ENCODE data around the gene CCDC107. TPM values are rescaled to one million over a fixed set of nuclear protein-coding genes. Genes with fewer than 3 reads are reported as not detected.
"Not testable (repeated sequence)": the region's sequence is repeated elsewhere in the genome, so short reads cannot be mapped to it uniquely, and the experiment has no call there.

The CCDC107 gene
- total RNA-seq, 1 experiment from 2014 or later: 7.3 TPM

GRCh38 chr9:35637427-35637955 lies 20.6 kb upstream of the CCDC107 start:
- peak; percentile 21 for DNase-seq (ENCODE audit: low read depth)

GRCh38 chr9:35638751-35639150 lies 19.3 kb upstream of the CCDC107 start:
- DNase-seq (ENCODE audit: low read depth): not testable (repeated sequence)

- DNase-seq (ENCODE audit: low read depth): not testable (repeated sequence)
These were observed 18.9 kb upstream of the CCDC107 start for GRCh38 chr9:35639225-35639624.

DNA sequence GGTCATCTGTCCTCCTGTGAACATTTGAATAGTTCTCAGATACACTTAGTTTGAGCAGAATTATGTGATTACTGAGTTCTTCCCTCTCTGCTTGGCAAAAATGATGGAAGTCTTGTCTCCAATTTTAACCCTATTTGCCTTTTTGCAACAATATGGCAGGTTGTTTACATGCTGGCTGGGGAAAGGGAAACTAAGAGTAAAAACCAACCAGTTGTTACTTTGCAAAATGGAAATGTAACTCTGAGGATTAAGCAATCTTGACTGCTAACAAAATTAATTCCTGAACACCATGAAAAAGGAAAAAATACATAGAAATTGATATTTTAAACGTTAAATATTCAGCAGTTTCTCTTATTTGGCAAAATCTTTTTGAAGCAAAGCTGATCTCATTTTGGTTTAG lies 18.5 kb upstream of the CCDC107 start:
- no peak for DNase-seq (ENCODE audit: low read depth)

- not testable (repeated sequence) for DNase-seq (ENCODE audit: low read depth)
These were observed 17.7 kb upstream of the CCDC107 start for GRCh38 chr9:35640431-35640830.

DNA sequence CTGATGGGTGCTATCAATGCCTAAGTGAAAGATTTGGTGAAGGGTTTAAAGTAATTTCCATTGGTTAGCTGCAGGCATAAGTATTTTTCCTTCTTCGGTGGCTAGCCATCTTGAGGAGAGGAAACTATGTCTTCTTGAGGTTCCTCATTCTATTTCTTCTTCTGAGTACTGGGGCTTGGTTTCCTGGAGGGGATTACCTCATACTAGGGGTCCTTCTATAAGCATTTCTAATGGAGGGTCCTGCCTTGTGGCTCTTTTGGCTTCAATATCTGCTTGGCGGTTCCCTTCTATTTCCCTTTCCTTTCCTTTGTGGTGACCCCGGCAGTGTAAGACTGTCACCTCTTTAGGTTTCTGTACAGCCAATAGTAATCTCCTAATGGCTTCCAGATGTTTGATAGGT lies 16.6 kb upstream of the CCDC107 start:
- DNase-seq (ENCODE audit: low read depth): not testable (repeated sequence)

DNA sequence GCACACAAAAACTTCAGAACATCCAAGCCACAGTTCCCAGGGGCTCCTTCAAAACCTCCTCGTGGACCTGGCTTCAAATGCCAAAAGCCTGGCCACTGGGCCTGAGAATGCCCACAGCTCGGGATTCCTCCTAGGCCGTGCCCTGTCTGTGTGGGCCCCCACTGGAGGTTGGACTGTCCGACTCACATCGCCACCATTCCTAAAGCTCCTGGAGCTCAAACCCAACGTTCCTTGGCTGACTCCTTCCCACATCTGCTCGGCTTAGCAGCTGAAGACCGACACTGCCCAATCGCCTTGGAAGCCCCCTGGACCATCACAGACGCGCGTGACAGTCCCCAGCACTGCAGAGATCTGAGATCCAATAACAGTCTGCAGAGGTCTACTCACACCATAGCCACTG lies 15.0 kb upstream of the CCDC107 start:
- DNase-seq (ENCODE audit: low read depth): no peak

- not testable (repeated sequence) for DNase-seq (ENCODE audit: low read depth)
These were observed 12.4 kb upstream of the CCDC107 start for GRCh38 chr9:35645736-35646135.

DNA sequence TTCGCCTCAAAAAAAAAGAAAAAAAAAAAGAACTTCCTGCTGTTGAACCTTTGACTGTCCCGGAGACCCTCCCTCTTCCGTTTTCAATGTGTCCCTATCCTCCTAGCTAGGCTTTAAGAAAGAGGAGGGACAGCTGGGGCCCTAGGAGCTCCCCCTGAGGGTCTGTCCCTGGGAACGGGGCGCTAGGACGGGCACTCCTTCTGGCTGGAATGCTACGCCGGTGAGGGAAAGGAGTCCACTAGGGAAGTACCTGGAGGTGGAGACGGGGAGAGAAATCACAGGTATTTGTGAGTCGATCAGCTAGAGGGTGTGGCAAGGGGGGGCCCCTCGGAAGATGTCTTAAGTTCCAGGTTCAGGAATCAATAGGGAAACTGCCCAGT lies 11.9 kb upstream of the CCDC107 start:
- DNase-seq (ENCODE audit: low read depth): no peak

DNA sequence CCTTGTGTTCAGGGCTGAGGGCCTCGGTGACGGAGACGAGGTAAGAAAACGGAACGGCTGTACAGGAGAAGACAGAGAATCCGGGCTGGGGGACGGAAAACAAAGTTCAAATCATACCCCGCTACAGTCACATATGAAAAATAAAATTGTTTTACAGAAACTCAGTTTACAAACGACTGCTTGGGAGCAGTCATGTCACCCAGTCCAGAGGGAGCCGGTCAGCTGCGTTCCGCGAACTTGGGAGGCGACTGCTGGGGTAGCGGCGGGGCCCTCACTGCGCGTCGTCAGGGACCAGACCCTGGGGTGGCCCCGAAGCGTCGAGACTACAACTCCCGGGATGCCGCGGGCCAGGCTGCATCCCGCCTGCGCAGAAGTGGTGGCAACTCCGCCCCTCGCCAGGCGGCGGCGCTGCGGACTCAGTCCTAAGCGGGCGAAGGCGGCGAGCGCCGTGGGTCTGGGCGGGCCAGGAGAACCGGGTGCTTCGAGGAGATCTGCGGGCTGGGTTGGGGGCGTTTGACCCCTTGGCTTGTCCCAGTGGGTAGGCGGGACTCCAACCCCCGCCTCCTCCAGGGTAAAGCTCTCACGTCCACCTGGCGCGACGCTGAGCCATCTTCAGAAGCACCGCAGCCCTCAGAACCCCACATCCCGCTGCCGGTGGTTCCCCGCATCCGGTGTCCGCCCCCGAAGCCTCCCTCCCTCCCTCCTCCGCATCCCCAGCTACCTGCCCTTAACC lies 11.4 kb upstream of the CCDC107 start:
- DNase-seq (ENCODE audit: low read depth): peak; percentile 88

- DNase-seq (ENCODE audit: low read depth): no peak
These were observed 8.4 kb upstream of the CCDC107 start for GRCh38 chr9:35649431-35650340.

GRCh38 chr9:35650341-35651158 lies 7.5 kb upstream of the CCDC107 start, which contains the start of gene SIT1:
Gene SIT1 (minus strand): TSS chr9:35650931. CDS start chr9:35650853, 78 bp downstream.
- no peak for DNase-seq (ENCODE audit: low read depth)

GRCh38 chr9:35651956-35652828 lies 5.9 kb upstream of the CCDC107 start:
- peak; percentile 36 for DNase-seq (ENCODE audit: low read depth)

- no peak for DNase-seq (ENCODE audit: low read depth)
These were observed 5.3 kb upstream of the CCDC107 start for GRCh38 chr9:35652829-35653209.

GRCh38 chr9:35653611-35654010 lies 4.5 kb upstream of the CCDC107 start:
- DNase-seq (ENCODE audit: low read depth): no peak

DNA sequence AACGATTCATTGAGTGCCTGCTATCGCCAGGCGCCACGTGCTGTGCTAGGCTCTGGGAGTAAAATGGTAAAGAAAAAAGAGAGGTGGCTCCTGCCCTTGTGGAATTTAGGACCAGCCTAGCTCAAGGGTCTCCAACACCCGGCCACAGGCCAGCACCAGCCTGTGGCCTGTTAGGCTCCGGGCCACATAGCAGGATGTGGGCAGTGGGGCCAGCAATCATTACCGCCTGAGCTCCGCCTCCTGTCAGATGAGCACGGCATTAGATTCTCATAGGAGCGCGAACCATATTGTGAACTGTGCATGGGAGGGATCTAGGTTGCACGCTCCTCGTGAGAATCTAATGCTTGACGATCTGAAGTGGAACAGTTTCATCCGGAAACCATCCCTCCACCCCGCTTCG lies 1.7 kb upstream of the CCDC107 start:
- DNase-seq (ENCODE audit: low read depth): no peak

DNA sequence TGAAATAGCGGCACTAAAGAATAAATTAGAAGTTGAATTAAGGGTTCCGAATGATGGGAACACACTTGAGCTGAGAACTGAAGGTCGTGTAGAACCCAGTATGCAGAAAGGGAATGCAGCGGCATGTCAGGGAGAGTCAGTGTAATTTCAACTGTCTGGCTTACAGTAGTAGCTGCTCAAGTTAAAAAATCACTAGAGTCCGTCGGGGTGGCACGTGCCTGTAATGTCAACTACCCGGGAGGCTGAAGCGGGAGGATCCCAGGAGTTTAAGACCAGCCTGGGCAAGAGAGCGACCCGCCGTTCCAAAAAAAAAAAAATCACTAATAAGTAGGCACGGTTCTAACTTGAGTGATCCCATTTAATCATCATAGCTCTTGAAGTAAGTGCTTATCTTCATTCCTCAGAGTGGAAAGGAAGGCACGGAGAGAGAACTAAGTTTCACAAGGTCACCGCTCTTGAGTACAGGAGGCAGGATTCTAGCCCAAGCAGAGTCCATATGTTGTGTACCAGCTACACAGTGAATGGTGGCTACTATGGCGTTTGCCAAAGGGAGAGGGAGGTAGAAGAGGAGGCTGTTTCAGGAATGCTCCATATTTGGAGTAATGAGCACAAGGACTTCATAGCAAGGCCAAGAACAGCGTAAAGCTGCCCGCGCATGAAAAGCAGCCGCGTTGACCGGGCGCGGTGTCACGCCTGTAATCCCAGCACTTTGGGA lies 1.1 kb upstream of the CCDC107 start:
- no peak for DNase-seq (ENCODE audit: low read depth)

GRCh38 chr9:35657546-35658136 lies 451 bp upstream of the CCDC107 start, which contains the start of gene RMRP:
Gene RMRP (minus strand): TSS chr9:35658019.
- DNase-seq (ENCODE audit: low read depth): peak; percentile 100

DNA sequence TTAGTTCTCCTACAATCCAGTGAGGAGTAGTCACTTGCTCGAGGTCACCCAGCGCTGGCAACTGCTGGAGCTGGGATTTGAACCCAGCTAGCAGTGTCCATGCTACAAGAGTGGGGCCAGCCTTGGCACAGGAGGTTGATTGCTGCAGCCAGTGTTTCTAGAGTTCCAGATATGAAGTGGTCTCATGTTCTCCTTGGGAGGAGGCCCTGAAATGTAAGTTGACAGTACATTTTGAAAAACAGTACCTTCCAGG lies 802 bp downstream of the CCDC107 start:
- peak; percentile 84 for DNase-seq (ENCODE audit: low read depth)

- DNase-seq (ENCODE audit: low read depth): peak; percentile 98
These were observed 1.2 kb downstream of the CCDC107 start for GRCh38 chr9:35659340-35659739.

Measured in M059J (cell line).